ENCODE results near the gene VPS11. TPM values are rescaled to one million over a fixed set of nuclear protein-coding genes. Genes with fewer than 3 reads are reported as not detected.

VPS11 gene
- total and polyA plus RNA-seq, 7 donors: 16.2 to 25.4 (median 20.4) TPM

DNA sequence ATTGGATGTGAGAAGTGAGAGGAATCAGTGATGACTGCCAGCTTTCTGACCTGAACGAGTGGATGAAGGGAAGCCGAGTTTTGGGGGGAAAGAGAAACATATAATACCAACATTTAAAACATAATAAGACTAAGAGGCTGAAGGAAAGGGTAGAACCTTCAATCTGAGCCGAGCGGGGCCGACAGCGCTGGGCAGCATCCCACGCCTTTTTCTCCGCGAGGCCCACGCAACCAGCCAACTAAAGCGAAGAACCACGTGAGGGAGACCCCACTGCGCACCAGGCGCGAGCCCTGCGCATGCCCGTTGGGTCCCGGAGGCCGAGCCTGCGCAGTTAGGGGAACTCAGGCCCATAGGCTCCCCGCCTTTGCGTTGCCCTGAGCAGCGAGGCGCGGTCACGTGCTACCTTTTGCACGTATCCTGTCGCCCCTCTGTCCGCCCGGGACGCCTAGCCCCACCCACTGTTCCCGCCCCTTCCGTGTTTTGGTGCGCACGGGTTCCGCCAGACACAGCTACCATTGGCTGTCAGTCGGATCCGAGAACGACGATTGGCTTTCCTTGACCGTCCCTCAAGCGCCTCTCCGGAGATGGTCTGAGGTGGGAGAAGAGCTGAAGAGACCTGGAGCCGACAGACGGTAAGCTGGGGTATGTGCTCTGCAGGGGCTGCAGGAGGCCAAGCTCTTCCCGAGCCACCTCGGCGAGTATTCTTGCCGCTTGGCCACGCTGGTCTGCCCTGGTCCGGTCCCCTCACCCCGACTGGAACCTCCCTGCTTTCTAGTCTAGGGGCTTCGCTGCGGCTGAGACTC lies 53.6 kb downstream of the VPS11 start, which contains the start of gene HINFP:
TSS of gene HINFP (plus strand) at position 573 of the 803 bp plus-strand sequence. CDS start 5,365 bp downstream, outside the sequence.
- peak within 1 kb of the TSS; percentile 93 for H3K4me3 ChIP-seq
- ATAC-seq (peak; percentile 99 to 100 (median 100)), DNase-seq (peak; percentile 100)
- H3K36me3 ChIP-seq (ENCODE audit: insufficient read depth in 1 of 2, low read depth in 1 of 2): peaks cover 5 to 42% of the 10 kb centered on the region in 2 donors
- WGBS, 3 donors: 0 to 1% (median 0%) methylated on average over 51 to 54 of the region's 54 CpGs
- intact Hi-C loops (cut with DNase I): no loop called here
- peak within 1 kb of the TSS; percentile 78 for H3K27ac ChIP-seq
- TF ChIP-seq, protein P1, sequence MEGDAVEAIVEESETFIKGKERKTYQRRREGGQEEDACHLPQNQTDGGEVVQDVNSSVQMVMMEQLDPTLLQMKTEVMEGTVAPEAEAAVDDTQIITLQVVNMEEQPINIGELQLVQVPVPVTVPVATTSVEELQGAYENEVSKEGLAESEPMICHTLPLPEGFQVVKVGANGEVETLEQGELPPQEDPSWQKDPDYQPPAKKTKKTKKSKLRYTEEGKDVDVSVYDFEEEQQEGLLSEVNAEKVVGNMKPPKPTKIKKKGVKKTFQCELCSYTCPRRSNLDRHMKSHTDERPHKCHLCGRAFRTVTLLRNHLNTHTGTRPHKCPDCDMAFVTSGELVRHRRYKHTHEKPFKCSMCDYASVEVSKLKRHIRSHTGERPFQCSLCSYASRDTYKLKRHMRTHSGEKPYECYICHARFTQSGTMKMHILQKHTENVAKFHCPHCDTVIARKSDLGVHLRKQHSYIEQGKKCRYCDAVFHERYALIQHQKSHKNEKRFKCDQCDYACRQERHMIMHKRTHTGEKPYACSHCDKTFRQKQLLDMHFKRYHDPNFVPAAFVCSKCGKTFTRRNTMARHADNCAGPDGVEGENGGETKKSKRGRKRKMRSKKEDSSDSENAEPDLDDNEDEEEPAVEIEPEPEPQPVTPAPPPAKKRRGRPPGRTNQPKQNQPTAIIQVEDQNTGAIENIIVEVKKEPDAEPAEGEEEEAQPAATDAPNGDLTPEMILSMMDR (IDR thresholded peaks at IDR 0.05): no peak
- no peaks in the 10 kb centered on the region for H3K27me3 ChIP-seq (ENCODE audit: insufficient read depth in 3 of 3, low read length in 2 of 3)
- H3K4me1 ChIP-seq: peaks cover 10% of the 10 kb centered on the region
- H3K9me3 ChIP-seq: no peaks in the 10 kb centered on the region

DNA sequence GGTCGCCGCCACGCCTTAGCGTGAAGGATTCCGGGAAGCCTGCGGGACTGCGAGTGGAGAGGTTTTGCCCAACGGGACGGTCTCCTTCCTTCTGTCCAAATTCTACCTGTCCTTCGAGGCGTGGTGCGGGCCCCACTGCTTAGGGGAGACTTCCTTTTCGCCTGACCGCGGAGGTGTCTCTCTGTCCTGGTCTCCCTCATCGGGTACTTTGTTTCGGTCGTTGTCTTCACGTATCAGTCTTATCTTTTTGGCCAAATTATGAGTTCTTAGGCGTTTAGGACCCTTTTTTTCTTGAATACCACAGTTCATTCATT lies 54.1 kb downstream of the VPS11 start:
- H3K4me1 ChIP-seq: peaks cover 14% of the 10 kb centered on the region
- ATAC-seq: no peak

DNA sequence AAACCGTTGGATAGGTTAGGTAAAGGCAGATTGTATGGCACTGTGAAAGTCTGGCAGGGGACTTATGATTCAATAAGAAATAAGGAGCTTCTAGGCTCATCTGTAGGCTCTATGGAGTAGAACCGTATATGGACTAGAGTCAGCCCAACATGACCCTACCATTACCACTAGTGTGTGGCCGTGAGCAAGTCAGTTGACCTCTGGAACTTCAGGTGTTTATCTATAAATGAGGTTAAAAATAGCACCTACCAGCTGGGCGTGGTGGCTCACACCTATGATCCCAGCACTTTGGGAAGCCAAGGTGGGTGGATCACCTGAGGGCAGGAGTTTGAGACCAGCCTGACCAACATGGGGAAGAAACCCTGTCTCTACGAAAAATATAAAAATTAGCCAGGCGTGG lies 58.2 kb downstream of the VPS11 start:
- Histone ChIP-seq H3K27me3 (ENCODE audit: insufficient read depth in 3 of 3, low read length in 2 of 3) (no peaks in the 10 kb centered on the region), H3K9me3 (no peaks in the 10 kb centered on the region), H3K4me3 (no peak overlapping the region), H3K4me1 (peaks cover 12% of the 10 kb centered on the region), H3K36me3 (ENCODE audit: insufficient read depth in 1 of 2, low read depth in 1 of 2) (peaks cover 5 to 71% of the 10 kb centered on the region in 2 donors), H3K27ac (no peak overlapping the region)
- ATAC-seq: no peak
- no peak for DNase-seq
- intact Hi-C loops (cut with DNase I): no loop called here
- WGBS, 3 donors: 91 to 92% (median 92%) methylated on average over 6 of the region's 6 CpGs
- TF ChIP-seq, protein P1 (IDR thresholded peaks at IDR 0.05): no peak

More for the DNA sequence above, 54.1 kb downstream of the VPS11 start:
- DNase-seq: no peak
- Histone ChIP-seq H3K36me3 (ENCODE audit: insufficient read depth in 1 of 2, low read depth in 1 of 2) (peaks cover 5 to 40% of the 10 kb centered on the region in 2 donors), H3K27me3 (ENCODE audit: insufficient read depth in 3 of 3, low read length in 2 of 3) (no peaks in the 10 kb centered on the region), H3K4me3 (peak overlapping the region; percentile 93), H3K27ac (peak overlapping the region; percentile 74), H3K9me3 (no peaks in the 10 kb centered on the region)
- intact Hi-C loops (cut with DNase I): no loop called here
- WGBS, 3 donors: 0 to 1% (median 0%) methylated on average over 20 of the region's 20 CpGs
- TF ChIP-seq, protein P1 (IDR thresholded peaks at IDR 0.05): no peak

DNA sequence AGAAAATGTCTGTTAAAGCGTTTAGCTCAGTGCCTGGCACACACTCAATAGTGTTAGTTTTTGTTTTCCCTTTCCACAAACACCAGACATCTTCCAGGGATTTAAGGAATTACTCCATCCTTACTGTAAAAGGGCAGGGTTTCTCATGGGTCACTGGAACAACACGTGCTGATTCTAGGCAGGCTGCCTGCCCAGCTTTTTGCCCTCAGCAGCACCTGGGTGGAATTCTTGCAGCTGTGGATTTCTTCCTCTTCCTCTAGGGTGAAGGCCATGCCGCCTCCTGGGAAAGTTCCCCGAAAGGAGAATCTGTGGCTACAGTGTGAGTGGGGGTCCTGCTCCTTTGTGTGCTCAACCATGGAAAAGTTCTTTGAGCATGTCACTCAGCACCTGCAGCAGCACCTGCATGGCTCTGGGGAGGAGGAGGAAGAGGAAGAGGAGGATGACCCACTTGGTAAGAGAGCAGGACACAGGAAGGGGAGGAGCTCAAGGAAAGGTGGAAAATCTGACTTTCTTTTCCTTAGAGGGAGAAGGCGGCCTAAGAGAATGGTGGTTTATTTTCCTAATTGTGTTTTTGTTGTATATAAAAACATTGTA lies 59.2 kb downstream of the VPS11 start:
- H3K36me3 ChIP-seq (ENCODE audit: insufficient read depth in 1 of 2, low read depth in 1 of 2): peaks cover 5 to 81% of the 10 kb centered on the region in 2 donors
- DNase-seq (no peak), ATAC-seq (peak in 1 of 4 donors; percentile 16)
- intact Hi-C loops (cut with DNase I): no loop called here
- H3K27ac ChIP-seq: peak overlapping the region; percentile 23
- TF ChIP-seq, protein P1 (IDR thresholded peaks at IDR 0.05): no peak
- 45 to 56% (median 49%) methylated on average over 5 of the region's 5 CpGs for WGBS, 3 donors
- H3K4me3 ChIP-seq: no peak overlapping the region
- H3K4me1 ChIP-seq: peaks cover 12% of the 10 kb centered on the region
- H3K9me3 ChIP-seq: no peaks in the 10 kb centered on the region
- no peaks in the 10 kb centered on the region for H3K27me3 ChIP-seq (ENCODE audit: insufficient read depth in 3 of 3, low read length in 2 of 3)
